Measurements from ENCODE around the gene INMT.

INMT gene

GRCh38 chr7:30728591-30729100, 23.3 kb upstream of the INMT start:
- DNase-seq = no peak

- DNase-seq = no peak
Observed at GRCh38 chr7:30729642-30730041, 22.3 kb upstream of the INMT start.

GRCh38 chr7:30730097-30730496, 21.8 kb upstream of the INMT start:
- no peak for DNase-seq

GRCh38 chr7:30730996-30731395, 20.9 kb upstream of the INMT start:
- no peak for DNase-seq

GRCh38 chr7:30731581-30731980, 20.4 kb upstream of the INMT start:
- DNase-seq = no peak

- DNase-seq = no peak
Observed at GRCh38 chr7:30732606-30733005, 19.3 kb upstream of the INMT start.

- DNase-seq = no peak
Observed at GRCh38 chr7:30733216-30733615, 18.7 kb upstream of the INMT start.

- no peak for DNase-seq
Observed at GRCh38 chr7:30733691-30734090, 18.2 kb upstream of the INMT start.

- DNase-seq = no peak
Observed at GRCh38 chr7:30734497-30734896, 17.4 kb upstream of the INMT start.

GRCh38 chr7:30735631-30736030, 16.3 kb upstream of the INMT start:
- DNase-seq = no peak

- DNase-seq = no peak
Observed at GRCh38 chr7:30736291-30736690, 15.6 kb upstream of the INMT start.

GRCh38 chr7:30738026-30738915, 13.7 kb upstream of the INMT start:
- DNase-seq = no peak

- no peak for DNase-seq
Observed at GRCh38 chr7:30739691-30740090, 12.2 kb upstream of the INMT start.

GRCh38 chr7:30740417-30741181, 11.3 kb upstream of the INMT start:
- peak in 1 of 2 experiments; percentile 37 for DNase-seq

- no peak for DNase-seq
Observed at GRCh38 chr7:30741289-30741688, 10.6 kb upstream of the INMT start.

GRCh38 chr7:30743371-30744074, 8.4 kb upstream of the INMT start:
- DNase-seq = no peak

GRCh38 chr7:30744075-30744417, 7.9 kb upstream of the INMT start:
- no peak for DNase-seq

- DNase-seq = no peak
Observed at GRCh38 chr7:30745261-30745941, 6.5 kb upstream of the INMT start.

- DNase-seq = no peak
Observed at GRCh38 chr7:30750010-30750409, 1.9 kb upstream of the INMT start.

GRCh38 chr7:30750683-30751650, 968 bp upstream of the INMT start:
- no peak for DNase-seq

GRCh38 chr7:30752484-30752883, 549 bp downstream of the INMT start:
- DNase-seq = no peak

GRCh38 chr7:30752979-30753378, 1.0 kb downstream of the INMT start:
- no peak for DNase-seq

All from SW 1271 (cell line).